OCI-LY1 (cell line): ENCODE measurements around the gene OR2V1.
"Not testable (repeated sequence)": the region's sequence is repeated elsewhere in the genome, so short reads cannot be mapped to it uniquely, and the experiment has no call there.

Experiments
- H2AFZ ChIP-seq: fragments of 200-600 bp; sonication (generic), shearing (Covaris generic); 2 replicates; pipeline ENCODE4 v1.6.0; 2014; ENCODE audit warnings: antibody characterized with exemption, mild to moderate bottlenecking, low read length
- H3F3A ChIP-seq: fragments of 200-600 bp; sonication (generic), shearing (Covaris generic); 2 replicates; pipeline ENCODE4 v1.6.0; 2014; ENCODE audit warnings: mild to moderate bottlenecking, antibody characterized with exemption, low read length, moderate library complexity; ENCODE audit not compliant: insufficient read depth
- H3K27ac ChIP-seq: fragments of 200-600 bp; sonication (generic); 2 replicates; pipeline ENCODE4 v1.5.1; 2014; ENCODE audit warnings: low read length, mixed run types, mild to moderate bottlenecking, low read depth; ENCODE audit not compliant: poor library complexity, severe bottlenecking
- H3K27me3 ChIP-seq: fragments of 200-600 bp; sonication (generic); 2 replicates; pipeline ENCODE4 v1.6.0; 2014; ENCODE audit warnings: antibody characterized with exemption, mild to moderate bottlenecking, low read length, moderate library complexity; ENCODE audit not compliant: insufficient read depth
- H3K36me3 ChIP-seq: fragments of 200-600 bp; sonication (generic); 2 replicates; pipeline ENCODE4 v1.6.1; 2014; ENCODE audit warnings: mild to moderate bottlenecking, antibody characterized with exemption, low read length, moderate library complexity, mixed read lengths; ENCODE audit not compliant: insufficient read depth
- H3K4me1 ChIP-seq: fragments of 200-600 bp; sonication (generic); 2 replicates; pipeline ENCODE4 v1.5.1; 2014; ENCODE audit warnings: mild to moderate bottlenecking, low read length, moderate library complexity; ENCODE audit not compliant: insufficient read depth, severe bottlenecking
- H3K4me2 ChIP-seq: fragments of 200-600 bp; sonication (generic), shearing (Covaris generic); 2 replicates; pipeline ENCODE4 v1.6.1; 2014; ENCODE audit warnings: low read length
- H3K4me3 ChIP-seq: fragments of 200-600 bp; sonication (generic); 2 replicates; pipeline ENCODE4 v1.5.1; 2014; ENCODE audit warnings: low read length, low read depth, mild to moderate bottlenecking, mixed read lengths; ENCODE audit not compliant: poor library complexity, severe bottlenecking
- H3K79me2 ChIP-seq: fragments of 200-600 bp; shearing (Covaris generic); 2 replicates; pipeline ENCODE4 v1.6.1; 2016; ENCODE audit warnings: mixed run types, low read length, mixed read lengths; ENCODE audit not compliant: insufficient read depth
- H3K9ac ChIP-seq: fragments of 200-600 bp; sonication (generic), shearing (Covaris generic); 2 replicates; pipeline ENCODE4 v1.6.1; 2014; ENCODE audit warnings: mild to moderate bottlenecking, low read length, mixed read lengths
- H3K9me2 ChIP-seq: fragments of 200-600 bp; sonication (generic), shearing (Covaris generic); 2 replicates; pipeline ENCODE4 v1.6.1; 2014; ENCODE audit warnings: low read depth, mild to moderate bottlenecking, low read length, mixed read lengths
- H3K9me3 ChIP-seq: fragments of 200-600 bp; shearing (Covaris generic); 2 replicates; pipeline ENCODE4 v1.6.1; 2014; ENCODE audit warnings: low read length, mixed read lengths
- H4K20me1 ChIP-seq: fragments of 200-600 bp; sonication (generic), shearing (Covaris generic); 2 replicates; pipeline ENCODE4 v1.6.0; 2016; ENCODE audit warnings: mild to moderate bottlenecking, low read length; ENCODE audit not compliant: insufficient read depth
- CTCF ChIP-seq: fragments of 200-600 bp; sonication (generic), shearing (Covaris generic); IDR thresholded peaks from 2 replicates; pipeline ENCODE4 v1.5.1; 2017; ENCODE audit warnings: mild to moderate bottlenecking, antibody characterized with exemption, low read length, moderate library complexity, mixed read lengths
- EZH2 ChIP-seq: fragments of 200-600 bp; sonication (generic), shearing (Covaris generic); IDR thresholded peaks from 2 replicates; pipeline ENCODE4 v1.8.0; 2017; ENCODE audit warnings: borderline replicate concordance, mixed run types, mild to moderate bottlenecking, antibody characterized with exemption, low read length, moderate library complexity, mixed read lengths

OR2V1 gene

GRCh38 chr5:181133083-181133482 is 2.1 kb upstream of the OR2V1 start:
- H2AFZ ChIP-seq: no peak overlapping the region
- no peaks in the 10 kb centered on the region for H3K36me3 ChIP-seq
- no peaks in the 10 kb centered on the region for H3K79me2 ChIP-seq
- H3K9ac ChIP-seq: no peak overlapping the region
- H3K9me3 ChIP-seq: no peaks in the 10 kb centered on the region; the same call in 1 of the 2 replicates
- H3K9me2 ChIP-seq: no peaks in the 10 kb centered on the region
- no peak overlapping the region for H3K4me3 ChIP-seq
- TF ChIP-seq CTCF (no peak), EZH2 (no peak)
- no peaks in the 10 kb centered on the region for H4K20me1 ChIP-seq
- H3K27me3 ChIP-seq: no peaks in the 10 kb centered on the region; the same call in 1 of the 2 replicates
- no peaks in the 10 kb centered on the region for H3F3A ChIP-seq
- no peak overlapping the region for H3K27ac ChIP-seq
- no peaks in the 10 kb centered on the region for H3K4me1 ChIP-seq
- H3K4me2 ChIP-seq: no peak overlapping the region

DNA sequence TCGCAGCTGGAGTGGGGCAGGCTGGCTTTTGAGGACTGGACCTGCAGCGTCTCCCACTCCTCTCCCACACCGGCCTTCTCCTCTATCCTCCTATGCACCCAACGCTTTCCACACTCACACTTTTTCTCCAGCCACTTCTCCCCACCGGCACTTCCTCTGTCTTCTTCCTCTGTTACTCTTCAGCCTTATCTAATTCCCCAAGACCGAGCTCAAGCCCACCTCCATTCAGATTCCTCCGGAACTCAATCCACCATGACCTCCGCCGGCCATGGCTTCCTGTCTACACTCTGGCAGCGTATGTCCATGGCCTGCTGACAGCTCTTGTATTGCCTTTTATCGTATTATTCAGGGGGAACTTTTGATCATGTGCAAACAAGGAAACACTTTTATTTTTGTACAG is 545 bp upstream of the OR2V1 start:
- no peaks in the 10 kb centered on the region for H4K20me1 ChIP-seq
- TF ChIP-seq EZH2 (no peak), CTCF (no peak)
- H3K4me1 ChIP-seq: no peaks in the 10 kb centered on the region

GRCh38 chr5:181130081-181130480 is 888 bp downstream of the OR2V1 start:
- H3K36me3 ChIP-seq, H2AFZ ChIP-seq, H3K9me2 ChIP-seq, H3K4me1 ChIP-seq, H3K9ac ChIP-seq, H3K27me3 ChIP-seq, H3K27ac ChIP-seq, H3K79me2 ChIP-seq, H3K9me3 ChIP-seq, H3K4me3 ChIP-seq, H3K4me2 ChIP-seq, H3F3A ChIP-seq, H4K20me1 ChIP-seq: not testable (repeated sequence)

More for the DNA sequence above, 545 bp upstream of the OR2V1 start:
- Histone ChIP-seq H3F3A (no peaks in the 10 kb centered on the region), H3K4me3 (no peak overlapping the region), H3K27ac (no peak overlapping the region), H3K9ac (no peak overlapping the region), H2AFZ (no peak overlapping the region), H3K79me2 (no peaks in the 10 kb centered on the region), H3K9me2 (no peaks in the 10 kb centered on the region), H3K36me3 (no peaks in the 10 kb centered on the region), H3K4me2 (no peak overlapping the region), H3K27me3 (no peaks in the 10 kb centered on the region; the same call in 1 of the 2 replicates), H3K9me3 (no peaks in the 10 kb centered on the region; the same call in 1 of the 2 replicates)

- no peaks in the 10 kb centered on the region; the same call in 1 of the 2 replicates for H3K27me3 ChIP-seq
- no peak overlapping the region for H3K4me3 ChIP-seq
- H4K20me1 ChIP-seq: no peaks in the 10 kb centered on the region
- no peaks in the 10 kb centered on the region for H3K9me3 ChIP-seq
- H3K4me2 ChIP-seq: no peak overlapping the region
- no peaks in the 10 kb centered on the region for H3F3A ChIP-seq
- no peak overlapping the region for H2AFZ ChIP-seq
- H3K36me3 ChIP-seq: no peaks in the 10 kb centered on the region
- no peak overlapping the region for H3K9ac ChIP-seq
- no peaks in the 10 kb centered on the region for H3K4me1 ChIP-seq
- no peaks in the 10 kb centered on the region for H3K9me2 ChIP-seq
- TF ChIP-seq CTCF (no peak), EZH2 (no peak)
- H3K79me2 ChIP-seq: no peaks in the 10 kb centered on the region
- no peak overlapping the region for H3K27ac ChIP-seq
Measured at GRCh38 chr5:181129601-181130000, 1.4 kb downstream of the OR2V1 start.
